ENCODE data around the gene ARHGEF11. TPM values are rescaled to one million over a fixed set of nuclear protein-coding genes. Genes with fewer than 3 reads are reported as not detected.
"Not testable (repeated sequence)": the region's sequence is repeated elsewhere in the genome, so short reads cannot be mapped to it uniquely, and the experiment has no call there.

ARHGEF11 gene, protein sequence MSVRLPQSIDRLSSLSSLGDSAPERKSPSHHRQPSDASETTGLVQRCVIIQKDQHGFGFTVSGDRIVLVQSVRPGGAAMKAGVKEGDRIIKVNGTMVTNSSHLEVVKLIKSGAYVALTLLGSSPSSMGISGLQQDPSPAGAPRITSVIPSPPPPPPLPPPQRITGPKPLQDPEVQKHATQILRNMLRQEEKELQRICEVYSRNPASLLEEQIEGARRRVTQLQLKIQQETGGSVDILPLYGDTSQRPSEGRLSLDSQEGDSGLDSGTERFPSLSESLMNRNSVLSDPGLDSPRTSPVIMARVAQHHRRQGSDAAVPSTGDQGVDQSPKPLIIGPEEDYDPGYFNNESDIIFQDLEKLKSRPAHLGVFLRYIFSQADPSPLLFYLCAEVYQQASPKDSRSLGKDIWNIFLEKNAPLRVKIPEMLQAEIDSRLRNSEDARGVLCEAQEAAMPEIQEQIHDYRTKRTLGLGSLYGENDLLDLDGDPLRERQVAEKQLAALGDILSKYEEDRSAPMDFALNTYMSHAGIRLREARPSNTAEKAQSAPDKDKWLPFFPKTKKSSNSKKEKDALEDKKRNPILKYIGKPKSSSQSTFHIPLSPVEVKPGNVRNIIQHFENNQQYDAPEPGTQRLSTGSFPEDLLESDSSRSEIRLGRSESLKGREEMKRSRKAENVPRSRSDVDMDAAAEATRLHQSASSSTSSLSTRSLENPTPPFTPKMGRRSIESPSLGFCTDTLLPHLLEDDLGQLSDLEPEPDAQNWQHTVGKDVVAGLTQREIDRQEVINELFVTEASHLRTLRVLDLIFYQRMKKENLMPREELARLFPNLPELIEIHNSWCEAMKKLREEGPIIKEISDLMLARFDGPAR (N-terminal part only)
- polyA plus RNA-seq (2013, experiment 1 of 2; ENCODE audit: insufficient read length) = 24.0 TPM
- 22.6 TPM for polyA plus RNA-seq (2013, experiment 2 of 2; ENCODE audit: insufficient read length)

DNA sequence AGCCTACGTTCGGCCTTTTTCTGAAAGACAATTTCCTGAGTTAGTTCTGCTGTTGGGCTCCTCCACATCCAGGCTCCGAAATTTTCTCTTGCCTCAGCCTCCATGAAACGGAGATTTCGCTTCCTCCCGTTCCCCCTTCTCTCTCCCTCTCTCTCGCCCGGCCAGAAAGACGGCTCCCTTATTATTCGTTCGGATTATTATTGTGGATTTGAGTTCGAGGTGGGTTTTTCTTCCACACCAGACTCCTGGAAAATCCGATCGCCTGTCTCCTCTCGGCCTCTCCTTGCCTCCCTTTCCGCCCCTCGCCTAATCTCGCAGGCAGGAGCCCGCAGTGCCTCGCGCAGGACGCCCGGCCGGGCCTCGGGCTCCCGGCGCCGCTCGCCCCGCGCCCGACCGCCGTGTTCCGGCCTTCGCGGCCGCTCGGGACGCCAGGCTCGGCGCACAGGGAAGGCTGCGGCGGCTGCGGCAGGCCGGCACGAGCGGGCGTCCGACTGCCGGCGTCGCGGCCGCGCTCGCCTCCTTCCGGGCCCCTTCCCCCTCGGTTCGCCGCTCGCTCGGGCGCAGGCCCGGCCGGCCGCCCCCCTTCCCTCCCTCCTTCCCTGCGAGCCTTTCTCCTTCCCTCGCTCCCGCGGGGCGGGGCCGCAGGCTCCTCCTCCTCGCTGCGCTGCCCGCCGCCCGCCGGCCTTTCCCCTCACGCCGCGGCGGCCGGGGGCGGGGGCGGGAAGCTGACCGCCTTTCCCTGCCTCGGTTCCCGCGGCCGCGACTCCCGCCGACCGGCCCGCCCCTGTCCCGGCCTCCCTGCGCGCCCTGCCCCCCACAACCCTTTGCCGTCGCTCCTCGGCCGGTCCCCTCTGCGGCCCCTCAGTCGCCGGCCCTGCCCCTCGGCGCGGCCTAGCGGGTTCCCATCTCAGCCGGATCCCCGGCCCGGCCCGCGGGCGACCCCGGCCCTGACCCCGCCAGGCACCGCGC is at the start of gene ARHGEF11:
Gene ARHGEF11, minus strand, starts transcription at position 493 of the 969 bp plus-strand sequence. CDS start 1,412 bp downstream, outside the sequence.
- peak; percentile 93 for DNase-seq

DNA sequence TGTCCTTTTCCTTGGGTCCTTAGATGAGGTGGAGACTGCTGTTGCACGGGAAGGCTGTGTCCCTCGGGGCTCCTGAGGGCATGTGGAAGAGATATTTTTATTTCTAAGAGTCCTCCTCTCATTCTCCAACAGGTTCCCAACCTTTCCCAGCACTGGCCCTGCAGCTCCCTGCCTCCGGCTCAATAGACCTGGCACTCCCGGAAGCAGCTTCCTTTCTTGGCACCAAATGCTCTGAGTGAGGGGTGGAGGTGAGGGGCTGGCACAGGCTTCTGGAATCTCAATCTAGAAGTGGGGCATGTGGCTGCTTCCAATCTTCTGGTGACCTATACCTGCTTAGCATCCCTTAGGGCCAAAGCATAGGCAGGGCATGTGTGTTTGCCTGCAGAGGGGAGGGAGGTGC is 49.5 kb upstream of the ARHGEF11 start:
- no peak for DNase-seq

DNA sequence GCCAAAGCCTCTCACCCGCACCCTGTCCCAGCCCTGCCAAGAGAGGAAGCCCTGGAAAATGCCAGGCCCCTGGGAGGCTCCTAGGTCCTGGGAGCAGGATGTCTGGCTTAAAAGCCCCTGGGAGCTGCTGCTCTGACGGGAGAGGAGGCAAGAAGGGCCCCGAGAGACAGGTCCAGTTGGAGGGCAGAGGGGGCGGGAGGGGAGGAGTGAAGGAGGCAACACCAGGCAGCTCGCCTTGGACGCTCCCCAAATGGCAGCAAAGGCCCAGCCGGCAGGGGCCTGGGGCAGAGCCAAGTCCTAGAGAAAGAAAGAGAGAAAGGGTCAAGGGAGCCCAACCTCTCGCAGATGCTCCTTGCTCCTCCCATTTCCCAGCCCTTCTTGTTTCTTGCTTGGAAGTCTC is 47.3 kb upstream of the ARHGEF11 start:
- no peak for DNase-seq

DNA sequence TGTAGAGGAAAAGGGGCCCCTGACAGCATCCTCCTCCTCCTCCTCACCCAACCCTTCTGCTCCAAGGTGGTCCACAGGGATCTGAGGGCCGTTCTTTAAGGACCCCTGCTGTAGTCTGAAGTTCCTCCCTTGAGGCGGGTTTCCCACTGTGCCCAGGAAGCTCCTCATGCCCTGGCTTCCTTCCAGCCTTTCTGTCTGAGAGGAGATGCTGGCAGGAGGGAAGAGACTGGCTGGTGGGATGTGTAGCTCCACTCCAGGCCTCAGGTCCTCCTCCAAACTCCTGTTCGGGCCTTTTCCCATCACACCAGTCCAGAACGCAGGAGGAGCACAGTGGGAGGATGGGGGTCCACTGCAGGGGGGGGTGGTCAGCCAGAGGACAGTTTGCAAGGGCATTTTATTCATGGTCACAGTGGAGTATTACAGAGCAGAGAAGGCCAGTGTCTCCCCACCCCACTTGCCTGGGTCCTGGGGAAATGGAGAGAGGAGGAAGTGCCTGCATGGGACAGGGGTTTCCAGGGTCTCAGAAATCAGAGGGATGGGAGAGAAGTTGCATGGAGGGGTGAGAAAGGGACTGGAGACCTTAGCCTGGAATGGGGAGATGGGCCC is 46.2 kb upstream of the ARHGEF11 start:
- DNase-seq = no peak

DNA sequence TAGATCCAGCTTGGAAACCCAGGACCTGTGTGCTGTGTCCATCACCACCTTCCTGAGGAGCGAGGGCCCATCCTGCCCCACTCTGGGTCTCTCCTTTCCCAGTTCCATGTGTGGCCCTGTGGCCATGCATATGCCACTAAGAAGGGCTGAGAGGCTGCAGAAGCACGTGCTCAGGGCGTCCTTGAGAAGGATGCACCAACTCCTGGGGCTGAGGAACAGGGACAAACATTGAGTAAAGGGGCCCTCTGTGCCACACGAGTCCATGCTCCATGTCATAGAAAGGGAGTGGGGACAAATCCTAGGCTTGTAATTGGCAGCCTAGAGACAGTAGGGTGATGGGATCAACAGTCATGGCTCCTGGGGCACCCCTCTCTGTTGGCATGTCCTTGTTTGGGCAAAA is 45.6 kb upstream of the ARHGEF11 start:
- no peak for DNase-seq

DNA sequence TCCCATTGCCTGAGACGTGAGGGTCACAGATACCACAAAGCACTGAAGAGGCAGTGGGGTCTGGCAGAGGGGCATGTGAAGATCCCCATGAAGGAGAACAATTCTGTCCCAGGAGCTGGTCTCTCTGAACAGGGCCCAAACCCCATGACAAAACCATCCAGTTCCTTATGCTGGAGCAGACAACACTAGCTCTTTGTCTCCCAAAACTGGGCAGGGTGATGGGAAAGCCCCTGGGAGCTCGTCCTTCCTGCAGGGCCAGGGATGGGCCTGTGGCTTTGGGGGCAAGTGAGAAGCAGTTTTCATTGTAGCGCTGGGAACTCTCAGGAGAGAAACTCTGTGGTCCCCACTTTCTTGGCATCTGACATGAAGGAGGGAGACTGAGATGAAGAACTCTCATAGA is 45.2 kb upstream of the ARHGEF11 start:
- no peak for DNase-seq

DNA sequence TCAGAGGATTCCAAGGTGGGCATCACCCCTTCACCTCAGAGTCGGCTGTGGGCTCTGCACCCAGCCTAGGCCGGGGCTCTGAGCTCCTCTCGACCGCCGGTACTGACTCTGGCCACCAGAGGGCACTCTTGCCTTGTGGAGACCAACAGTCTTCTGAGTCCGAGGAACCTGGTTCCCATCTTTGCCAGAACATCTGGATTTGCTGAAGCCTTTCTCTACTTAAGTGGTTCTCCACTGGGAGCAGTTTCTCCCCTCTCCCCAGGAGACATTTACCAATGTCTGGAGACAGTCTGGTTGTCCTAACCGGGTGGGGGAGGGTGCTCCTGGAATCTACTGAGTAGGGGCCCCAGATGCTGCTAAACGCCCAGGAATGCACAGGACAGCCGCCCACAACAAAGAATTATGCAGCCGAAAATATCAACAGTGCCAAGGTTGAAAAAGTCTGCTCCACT is 44.7 kb upstream of the ARHGEF11 start:
- DNase-seq = peak; percentile 94

DNA sequence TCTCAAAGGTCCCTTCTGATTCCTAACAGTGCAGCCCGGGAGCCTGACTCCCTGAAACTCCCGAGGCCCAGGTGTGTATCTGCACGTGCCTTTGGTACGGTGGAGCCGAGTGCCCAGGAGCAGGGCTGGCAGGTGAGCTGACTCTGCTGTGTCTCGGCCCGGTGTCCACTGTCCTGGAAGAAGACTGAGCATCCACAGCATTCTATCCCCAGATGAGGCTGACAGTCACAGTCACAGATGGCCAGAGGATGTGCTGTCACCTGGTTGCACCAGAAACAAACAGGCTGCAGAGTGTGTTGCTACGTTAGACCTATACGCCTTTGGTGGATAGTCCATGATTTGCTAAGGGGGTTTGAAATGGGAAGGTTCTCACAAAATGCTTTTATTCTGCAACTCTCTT is 44.2 kb upstream of the ARHGEF11 start:
- DNase-seq = no peak

DNA sequence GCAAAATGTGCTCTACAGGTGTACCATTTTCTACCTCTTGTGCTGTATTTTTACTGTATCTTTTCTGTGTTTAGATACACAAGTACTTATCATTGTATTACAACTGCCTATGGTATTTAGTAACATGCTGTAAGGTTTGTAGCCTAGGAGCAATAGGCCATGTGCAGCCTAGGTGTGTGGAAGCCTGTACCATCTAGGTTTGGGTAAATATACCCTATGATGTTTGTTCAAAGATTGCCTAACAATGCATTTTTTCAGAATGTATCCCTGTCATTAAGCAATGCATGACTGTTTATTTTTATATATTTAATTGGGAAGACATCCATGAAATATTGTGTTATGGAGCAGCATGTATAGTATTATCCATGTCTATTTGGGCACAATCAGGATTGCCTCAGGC is 43.1 kb upstream of the ARHGEF11 start:
- no peak for DNase-seq

DNA sequence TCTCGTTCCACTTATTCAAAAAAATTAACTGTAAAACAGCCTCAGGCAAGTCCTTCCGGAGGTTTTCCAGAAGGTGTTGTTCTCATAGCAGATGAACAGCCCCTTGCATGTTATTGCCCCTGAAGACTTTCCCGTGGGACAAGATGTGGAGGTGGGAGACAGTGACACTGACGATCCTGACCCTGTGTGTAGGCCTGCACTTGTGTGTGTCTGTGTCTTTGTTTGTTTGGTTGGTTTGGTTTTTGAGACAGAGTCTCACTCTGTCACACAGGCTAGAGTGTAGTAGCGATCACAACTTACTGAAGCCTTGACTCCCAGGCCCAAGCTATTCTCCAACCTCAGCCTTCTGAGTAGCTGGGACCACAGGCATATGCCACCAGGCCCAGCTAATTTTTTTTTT is 41.5 kb upstream of the ARHGEF11 start:
- no peak for DNase-seq

DNA sequence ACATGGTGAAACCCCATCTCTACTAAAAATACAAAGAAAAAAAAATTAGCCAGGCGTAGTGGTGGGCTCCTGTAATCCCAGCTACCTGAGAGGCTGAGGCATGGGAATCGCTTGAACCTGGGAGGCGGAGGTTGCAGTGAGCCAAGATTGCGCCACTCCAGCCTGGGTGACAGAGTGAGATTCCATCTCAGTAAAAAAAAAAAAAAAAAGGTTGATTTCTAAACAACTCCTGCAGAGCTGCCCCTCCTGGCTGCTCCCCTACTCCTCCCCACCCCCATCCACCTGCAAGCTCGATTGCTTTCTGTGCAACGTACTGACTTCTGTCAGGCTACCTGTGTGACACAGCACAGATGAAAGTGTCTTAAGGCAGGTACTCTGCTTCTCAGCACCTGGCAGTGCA is 40.8 kb upstream of the ARHGEF11 start:
- no peak for DNase-seq

DNA sequence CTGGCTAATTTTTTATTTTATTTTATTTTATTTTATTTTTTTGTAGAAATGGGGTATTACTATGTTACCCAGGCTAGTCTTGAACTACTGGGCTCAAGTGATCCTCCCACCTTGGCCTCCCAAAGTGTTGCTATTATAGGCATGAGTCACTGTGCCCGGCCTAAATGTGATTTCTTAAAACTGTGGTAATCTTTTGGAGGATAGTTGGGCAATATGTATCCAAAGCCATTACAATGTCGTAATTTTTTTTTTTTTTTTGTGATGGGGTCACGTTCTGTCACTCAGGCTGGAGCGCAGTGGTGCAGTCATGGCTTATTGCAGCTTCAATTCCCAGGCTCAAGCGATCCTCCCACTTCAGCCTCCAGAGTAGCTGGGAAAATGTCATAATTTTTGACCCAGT is 39.9 kb upstream of the ARHGEF11 start:
- peak; percentile 13 for DNase-seq

DNA sequence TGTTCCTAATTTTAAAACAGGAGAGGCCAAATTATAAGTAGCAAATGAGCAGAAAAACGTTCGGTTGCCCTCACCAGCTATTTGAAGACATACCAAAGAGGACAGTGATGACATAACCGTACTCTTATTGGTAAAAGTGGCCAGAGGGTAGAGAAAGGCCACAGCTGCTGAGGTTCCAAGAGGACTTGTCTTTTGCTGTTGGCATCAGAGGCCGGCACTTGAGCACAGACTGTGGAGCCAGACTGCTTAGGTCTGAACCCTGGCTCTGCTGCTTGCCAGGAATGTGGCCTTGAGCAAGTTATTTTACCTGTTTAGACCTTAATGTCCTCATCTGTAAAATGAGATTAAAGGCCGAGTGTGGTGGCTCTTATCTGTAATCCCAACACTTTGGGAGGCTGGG is 39.2 kb upstream of the ARHGEF11 start:
- DNase-seq = no peak

DNA sequence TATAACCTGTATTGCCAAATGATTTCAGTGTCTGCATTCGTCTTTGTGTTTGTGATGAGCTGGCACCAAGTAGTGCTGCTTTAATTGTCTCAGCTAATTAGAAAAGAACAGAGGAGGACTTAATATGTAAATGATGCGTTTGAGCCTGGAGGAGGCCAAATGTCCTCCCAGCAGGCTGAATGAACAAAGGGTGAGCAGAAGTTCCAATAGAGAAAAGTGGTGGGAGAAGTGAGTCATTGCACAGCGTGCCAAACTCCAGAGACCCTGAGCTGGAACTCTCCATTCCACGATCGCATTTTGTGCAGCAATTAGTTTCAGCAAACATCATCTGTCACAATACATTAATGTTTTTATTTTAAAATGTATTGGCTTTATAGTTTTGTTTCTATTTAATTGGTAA is 36.2 kb upstream of the ARHGEF11 start:
- DNase-seq = no peak

DNA sequence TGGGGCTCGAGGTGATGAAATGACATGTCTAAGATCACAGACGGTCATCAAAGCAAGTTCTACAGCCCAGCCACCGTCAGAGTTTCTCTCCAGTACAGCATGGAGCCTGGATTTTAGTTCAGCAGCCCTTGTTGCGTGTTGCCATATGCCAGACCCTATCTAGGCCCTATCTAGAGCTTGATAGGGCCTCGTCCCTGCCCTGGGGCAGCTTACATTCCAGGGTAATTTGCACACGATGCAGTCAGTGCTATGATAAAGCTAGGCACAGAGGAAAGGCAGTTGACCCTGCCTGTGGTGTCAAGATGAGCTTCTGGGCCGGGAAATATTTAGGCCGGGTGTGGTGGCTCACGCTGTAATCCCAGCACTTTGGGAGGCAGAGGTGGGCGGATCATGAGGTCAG is 35.2 kb upstream of the ARHGEF11 start:
- DNase-seq = no peak

DNA sequence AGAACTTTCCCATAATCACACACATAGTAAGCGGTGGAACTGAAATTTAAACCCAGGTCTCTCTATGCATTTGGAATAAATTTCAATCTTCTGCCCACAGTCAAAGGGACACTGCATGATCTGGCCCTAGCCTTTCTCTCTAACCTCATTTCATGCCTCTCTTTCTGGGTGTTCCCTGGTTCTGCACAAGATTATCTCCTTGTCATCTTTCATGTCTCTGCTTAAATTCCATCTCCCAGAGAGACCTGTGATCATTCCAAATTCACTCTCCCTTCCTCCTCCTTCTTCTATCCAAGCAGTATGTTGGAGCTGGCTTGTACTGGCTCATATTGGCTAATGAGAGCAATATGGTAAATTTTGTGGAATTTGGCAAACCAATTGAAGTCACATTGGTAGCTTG is 31.9 kb upstream of the ARHGEF11 start:
- no peak for DNase-seq

DNA sequence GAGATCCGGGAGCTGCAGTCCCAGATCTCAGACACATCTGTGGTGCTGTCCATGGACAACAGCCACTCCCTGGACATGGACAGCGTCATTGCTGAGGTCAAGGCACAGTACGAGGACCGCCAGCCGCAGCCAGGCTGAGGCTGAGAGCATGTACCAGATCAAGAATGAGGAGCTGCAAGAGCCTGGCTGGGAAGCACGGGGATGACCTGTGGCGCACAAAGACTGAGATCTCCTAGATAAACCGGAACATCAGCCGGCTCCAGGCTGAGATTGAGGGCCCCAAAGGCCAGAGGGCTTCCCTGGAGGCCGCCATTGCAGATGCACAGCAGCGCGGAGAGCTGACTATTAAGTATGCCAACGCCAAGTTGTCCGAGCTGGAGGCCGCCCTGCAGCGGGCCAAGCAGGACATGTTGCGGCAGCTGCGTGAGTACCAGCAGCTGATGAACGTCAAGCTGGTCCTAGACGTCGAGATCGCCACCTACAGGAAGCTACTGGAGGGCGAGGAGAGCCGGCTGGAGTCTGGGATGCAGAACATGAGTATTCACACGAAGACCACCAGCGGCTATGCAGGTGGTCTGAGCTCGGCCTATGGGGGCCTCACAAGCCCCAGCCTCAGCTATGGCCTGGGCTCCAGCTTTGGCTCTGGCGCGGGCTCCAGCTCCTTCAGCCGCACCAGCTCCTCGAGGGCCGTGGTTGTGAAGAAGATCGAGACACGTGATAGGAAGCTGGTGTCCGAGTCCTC is 28.6 kb upstream of the ARHGEF11 start:
- peak; percentile 61 for DNase-seq

DNA sequence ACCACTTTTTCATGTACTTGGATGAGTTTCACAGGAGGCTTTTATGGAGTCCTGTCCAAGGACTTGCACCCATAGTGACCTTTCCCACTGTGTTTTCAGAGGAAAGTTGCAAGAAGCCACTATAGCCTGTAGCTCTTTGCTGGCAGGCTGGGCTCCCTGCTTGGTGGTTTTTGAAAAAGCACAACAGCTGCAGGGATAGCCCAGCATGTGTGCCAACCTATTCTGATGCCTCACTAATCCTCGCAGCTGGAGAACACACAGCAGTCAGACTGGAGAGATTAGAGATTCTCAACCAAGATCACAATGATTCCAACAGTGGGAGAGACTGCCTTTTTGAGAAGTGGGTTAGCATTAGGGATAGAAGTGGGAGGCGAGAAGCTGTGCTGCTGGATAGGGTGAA is 24.1 kb upstream of the ARHGEF11 start:
- DNase-seq = no peak

DNA sequence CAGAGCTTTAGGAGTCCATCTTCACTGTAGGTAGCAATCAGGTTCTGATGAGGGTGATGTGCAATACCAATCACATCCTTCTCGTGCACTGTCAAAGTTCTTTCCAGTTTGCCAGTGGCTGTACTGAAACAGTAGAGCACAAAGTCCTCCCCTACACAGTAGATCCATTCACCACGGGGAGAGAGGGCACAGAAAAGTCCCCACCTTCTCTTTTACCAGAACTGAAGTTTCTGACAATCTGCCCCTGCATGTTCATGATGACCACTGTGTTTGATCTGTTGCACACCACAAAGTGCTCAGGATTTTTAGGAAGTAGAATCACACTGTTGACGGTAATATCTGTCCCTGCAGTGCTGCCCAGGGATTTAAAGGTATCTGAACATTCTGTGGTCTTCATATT is 13.7 kb upstream of the ARHGEF11 start:
- DNase-seq = not testable (repeated sequence)

DNA sequence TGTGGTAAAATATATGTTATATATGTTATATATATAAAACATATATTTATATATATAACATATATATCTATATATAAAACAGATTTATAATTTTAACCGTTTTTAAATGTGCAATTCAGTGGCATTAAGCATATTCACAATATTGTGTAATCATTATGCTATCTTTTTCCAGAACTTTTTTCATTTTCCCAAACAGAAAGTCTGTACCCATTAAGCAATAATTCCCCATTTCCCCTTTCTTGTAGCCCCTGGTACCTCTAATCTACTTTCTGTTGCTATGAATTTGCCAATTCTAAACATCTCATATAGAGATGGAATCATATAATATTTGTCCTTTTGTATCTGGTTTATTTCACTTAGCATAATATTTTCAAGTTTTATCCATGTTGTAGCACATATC is 10.7 kb upstream of the ARHGEF11 start:
- no peak for DNase-seq

DNA sequence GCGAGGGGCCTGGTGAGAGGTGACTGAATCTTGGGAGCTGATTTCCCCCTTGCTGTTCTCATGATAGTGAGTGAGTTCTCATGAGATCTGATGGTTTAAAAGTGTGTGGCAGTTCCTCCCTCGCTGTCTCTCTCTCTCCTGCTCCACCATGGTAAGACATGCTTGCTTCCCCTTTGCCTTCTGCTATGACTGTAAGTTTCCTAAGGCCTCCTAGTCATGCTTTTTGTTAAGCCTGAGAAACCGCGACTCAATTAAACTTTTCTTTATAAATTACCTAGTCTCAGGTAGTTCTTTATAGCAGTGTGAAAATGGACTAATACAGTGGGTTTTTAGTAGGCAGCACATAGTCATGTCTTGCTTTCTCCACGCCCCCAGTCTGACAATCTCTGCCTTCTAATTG is 10.2 kb upstream of the ARHGEF11 start:
- DNase-seq = not testable (repeated sequence)
